ENCODE data around the gene ACAA1. TPM values are rescaled to one million over a fixed set of nuclear protein-coding genes. Genes with fewer than 3 reads are reported as not detected.

The ACAA1 gene
- total RNA-seq, 1 experiment from 2014 or later, result 49.0 TPM

GRCh38 chr3:38173834-38174418, 37.0 kb upstream of the ACAA1 start:
- CTCF ChIA-PET, result no interaction called here
- no peak overlapping the region for H3K9ac ChIP-seq (ENCODE audit: low read length)
- H3K9me3 ChIP-seq (ENCODE audit: control insufficient read depth in 1 of 2, insufficient read depth in 1 of 2, low read depth in 1 of 2, low read length in 2 of 2), result no peaks in the 10 kb centered on the region
- no peaks in the 10 kb centered on the region; the same call in 1 of the 2 replicates for H4K20me1 ChIP-seq (ENCODE audit: insufficient read depth)
- H3K4me1 ChIP-seq (ENCODE audit: control insufficient read depth in 1 of 2, insufficient read depth in 2 of 2, low read length in 2 of 2), result peaks cover 0 to 15% of the 10 kb centered on the region in 2 experiments; a peak in 2 of 4 replicates
- no peak overlapping the region for H3K4me3 ChIP-seq (replicated peaks in 1 of 2; ENCODE audit: low read depth in 1 of 2, low read length in 2 of 2)
- DNase-seq (ENCODE audit: low read depth, low spot score), result no peak
- no peak for TF ChIP-seq MAX (IDR thresholded peaks at IDR 0.05)
- TF ChIP-seq SRF (IDR thresholded peaks at IDR 0.05; ENCODE audit: low read depth), result no peak
- TF ChIP-seq CTCF (IDR thresholded peaks at IDR 0.05 in 2 of 3, conservative IDR thresholded peaks at IDR 0.05 in 1 of 3; ENCODE audit: borderline replicate concordance in 1 of 3, insufficient read depth in 1 of 3, low read depth in 2 of 3, low read length in 2 of 3), result no peak
- TF ChIP-seq EZH2phosphoT487 (IDR thresholded peaks at IDR 0.05; ENCODE audit: borderline replicate concordance), result no peak
- no peak for TF ChIP-seq EGR1 (IDR thresholded peaks at IDR 0.05; ENCODE audit: low read depth)
- TF ChIP-seq ATF3 (IDR thresholded peaks at IDR 0.05), result no peak
- no peak for TF ChIP-seq FOSL1 (IDR thresholded peaks at IDR 0.05; ENCODE audit: low read depth)
- TF ChIP-seq TCF7L2 (IDR thresholded peaks at IDR 0.05; ENCODE audit: borderline replicate concordance, extremely low read depth, insufficient read depth, insufficient read length), result no peak
- no peak for TF ChIP-seq POLR2AphosphoS5 (IDR thresholded peaks at IDR 0.05; ENCODE audit: low read depth, low read length)
- TF ChIP-seq ZBTB33 (IDR thresholded peaks at IDR 0.05; ENCODE audit: extremely low read depth, insufficient replicate concordance, low read length), result no peak
- no peak for TF ChIP-seq ELF1 (IDR thresholded peaks at IDR 0.05; ENCODE audit: borderline replicate concordance, low read depth)
- no peak for TF ChIP-seq REST (IDR thresholded peaks at IDR 0.05; ENCODE audit: low read depth)
- no peak for TF ChIP-seq ZFX (IDR thresholded peaks at IDR 0.05)
- TF ChIP-seq JUND (IDR thresholded peaks at IDR 0.05), result no peak
- no peaks in the 10 kb centered on the region for H3K36me3 ChIP-seq (ENCODE audit: control insufficient read depth in 1 of 2, insufficient read depth in 2 of 2, low read length in 2 of 2)
- intact Hi-C loops (cut with micrococcal nuclease), result no loop called here
- no peak overlapping the region for H3K27ac ChIP-seq (ENCODE audit: low read depth, low read length)
- H3K9me2 ChIP-seq (ENCODE audit: insufficient read depth), result no peaks in the 10 kb centered on the region
- RAD21 ChIA-PET (ENCODE audit: low non-redundant PET in 1 of 2, low total read pairs in 2 of 2, uncharacterized antibody in 2 of 2, unreplicated experiment in 2 of 2), result no interaction called here
- no peak overlapping the region for H3K4me2 ChIP-seq (ENCODE audit: low read length)
- POLR2A ChIA-PET, result no interaction called here
- no peaks in the 10 kb centered on the region for H3K27me3 ChIP-seq (ENCODE audit: insufficient read depth, low read length)
- no peak overlapping the region for H2AFZ ChIP-seq (ENCODE audit: low read depth, low read length, poor library complexity, severe bottlenecking)
- peaks cover 97% of the 10 kb centered on the region for H3K79me2 ChIP-seq (ENCODE audit: insufficient read depth, low read length)
- BruUV-seq (replicated peaks), result no TSS peak
- no peak for ATAC-seq
